ENCODE measurements around the gene EIF3K.

Gene EIF3K

GRCh38 chr19:38684078-38684861 lies 65.3 kb downstream of the EIF3K start:
- peak; percentile 89 for DNase-seq (ENCODE audit: low spot score)

DNA sequence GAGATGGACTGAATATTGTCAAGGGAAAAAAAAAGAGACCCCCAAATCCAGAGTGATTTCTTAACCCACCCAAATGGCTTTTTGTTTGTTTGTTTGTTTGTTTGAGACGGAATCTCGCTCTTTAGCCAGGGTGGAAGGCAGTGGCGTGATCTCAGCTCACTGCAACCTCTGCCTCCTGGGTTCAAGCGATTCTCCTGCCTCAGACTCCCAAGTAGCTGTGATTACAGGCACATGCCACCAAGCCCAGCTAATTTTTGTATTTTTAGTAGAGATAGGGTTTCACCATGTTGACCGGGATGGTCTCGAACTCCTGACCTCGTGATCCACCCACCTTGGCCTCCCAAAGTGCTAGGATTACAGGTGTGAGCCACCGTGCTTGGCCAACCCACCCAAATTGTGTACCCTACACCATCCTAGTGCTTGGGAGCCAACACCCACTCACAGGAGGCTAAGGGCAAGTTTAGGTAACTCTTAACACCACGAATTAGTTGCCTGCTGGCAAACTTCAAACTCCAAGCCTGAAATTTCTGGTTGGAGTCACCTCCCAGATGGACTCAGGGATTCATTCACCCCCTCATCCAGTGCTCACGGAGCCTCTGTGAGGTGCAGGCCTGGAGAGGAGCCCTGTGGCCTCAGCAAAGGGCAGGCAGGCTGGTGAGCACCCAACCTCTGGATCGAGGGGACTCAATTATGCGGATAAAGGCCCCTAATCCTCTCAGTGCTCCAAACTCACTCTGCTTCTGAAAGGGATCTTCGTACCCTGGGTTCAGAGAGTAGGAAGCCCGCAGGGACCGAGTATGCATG lies 66.1 kb downstream of the EIF3K start:
- no peak for DNase-seq (ENCODE audit: low spot score)

DNA sequence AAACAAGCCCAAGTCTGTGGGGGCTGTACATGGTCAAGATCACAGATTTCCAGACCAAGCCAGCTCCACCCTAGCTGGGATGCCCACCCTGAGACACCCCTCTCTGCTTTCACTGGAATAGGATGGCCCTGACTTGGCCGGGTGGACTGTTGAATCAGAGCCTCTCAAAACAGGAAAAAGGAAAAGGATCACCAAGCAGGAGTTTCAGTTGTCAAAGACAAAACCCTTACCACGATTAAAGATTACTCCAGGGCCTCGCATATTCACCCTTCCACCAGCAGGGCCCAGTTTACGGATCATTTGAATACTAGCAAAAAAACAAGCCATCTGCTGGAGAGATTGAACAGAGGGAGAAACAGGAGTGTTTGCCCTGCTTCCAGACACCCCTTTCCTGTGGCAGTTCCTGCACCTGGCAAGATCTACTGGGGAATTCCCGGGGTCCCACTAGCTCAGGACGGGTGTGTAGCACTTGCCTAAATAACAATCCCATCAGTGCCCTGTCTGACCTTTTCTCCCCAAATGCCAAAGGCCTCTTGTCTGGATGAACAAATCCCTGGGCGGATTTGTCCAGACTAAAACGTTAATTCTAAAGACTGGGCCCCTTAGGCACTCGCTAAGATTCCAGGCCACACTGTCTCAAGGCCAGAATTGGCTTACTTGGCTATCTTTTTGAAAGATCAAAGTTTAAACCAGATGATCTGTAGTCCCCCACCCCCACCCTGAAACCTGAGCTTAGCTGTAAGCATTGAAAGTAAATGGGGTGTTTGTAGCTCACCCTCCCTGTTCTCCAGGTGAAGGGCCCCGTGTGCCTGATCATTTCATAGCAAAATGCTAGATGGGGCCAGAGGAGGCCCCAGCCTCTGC lies 66.9 kb downstream of the EIF3K start:
- peak; percentile 50 for DNase-seq (ENCODE audit: low spot score)

DNA sequence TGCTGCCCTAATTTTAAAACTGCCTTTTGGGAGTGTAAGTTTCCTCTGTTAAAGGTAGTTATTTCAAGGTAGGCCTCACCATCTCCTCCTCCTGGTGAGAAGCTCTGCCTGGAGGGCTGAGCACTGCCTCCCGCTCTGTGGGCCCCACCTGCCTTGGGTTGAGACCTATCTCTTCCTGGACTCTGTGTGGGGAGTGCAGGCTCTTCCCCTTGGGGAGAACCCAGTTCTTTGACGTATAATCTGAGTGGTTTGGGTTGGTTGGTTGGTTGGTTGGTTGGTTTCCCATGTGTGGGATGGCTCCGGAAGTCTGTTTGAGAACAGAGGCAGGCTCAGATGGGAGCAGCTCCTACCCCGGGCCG lies 67.5 kb downstream of the EIF3K start:
- DNase-seq (ENCODE audit: low spot score): no peak
